NCI-H226 (cell line): ENCODE data around the gene LHFPL3.
"Not testable (repeated sequence)": the region's sequence is repeated elsewhere in the genome, so short reads cannot be mapped to it uniquely, and the experiment has no call there.

ENCODE experiments used
- DNase-seq: peaks from one replicate; pipeline ENCODE4 v3.0.0-alpha.2; 2015

LHFPL3 gene

GRCh38 chr7:104625956-104626355, 297.6 kb downstream of the LHFPL3 start:
- no peak for DNase-seq

- DNase-seq = no peak
Measured at GRCh38 chr7:104627516-104627915, 299.1 kb downstream of the LHFPL3 start.

- no peak for DNase-seq
Measured at GRCh38 chr7:104628017-104628416, 299.6 kb downstream of the LHFPL3 start.

GRCh38 chr7:104629408-104629807, 301.0 kb downstream of the LHFPL3 start:
- no peak for DNase-seq

- DNase-seq = no peak
Measured at GRCh38 chr7:104640506-104640905, 312.1 kb downstream of the LHFPL3 start.

- no peak for DNase-seq
Measured at GRCh38 chr7:104642560-104642959, 314.2 kb downstream of the LHFPL3 start.

GRCh38 chr7:104643587-104644217, 315.3 kb downstream of the LHFPL3 start:
- DNase-seq = peak; percentile 12

GRCh38 chr7:104650991-104651640, 322.7 kb downstream of the LHFPL3 start:
- DNase-seq = no peak

- no peak for DNase-seq
Measured at GRCh38 chr7:104652434-104652833, 324.0 kb downstream of the LHFPL3 start.

GRCh38 chr7:104652865-104653264, 324.5 kb downstream of the LHFPL3 start:
- no peak for DNase-seq

GRCh38 chr7:104653825-104654401, 325.5 kb downstream of the LHFPL3 start:
- no peak for DNase-seq

GRCh38 chr7:104655592-104655991, 327.2 kb downstream of the LHFPL3 start:
- no peak for DNase-seq

- no peak for DNase-seq
Measured at GRCh38 chr7:104656467-104656866, 328.1 kb downstream of the LHFPL3 start.

GRCh38 chr7:104657134-104657533, 328.7 kb downstream of the LHFPL3 start:
- DNase-seq = no peak

GRCh38 chr7:104661575-104661974, 333.2 kb downstream of the LHFPL3 start:
- DNase-seq = no peak

- no peak for DNase-seq
Measured at GRCh38 chr7:104664648-104665047, 336.2 kb downstream of the LHFPL3 start.

GRCh38 chr7:104677587-104677986, 349.2 kb downstream of the LHFPL3 start:
- no peak for DNase-seq

GRCh38 chr7:104679085-104679484, 350.7 kb downstream of the LHFPL3 start:
- no peak for DNase-seq

GRCh38 chr7:104686286-104686685, 357.9 kb downstream of the LHFPL3 start:
- DNase-seq = no peak

- DNase-seq = no peak
Measured at GRCh38 chr7:104694710-104695109, 366.3 kb downstream of the LHFPL3 start.

- DNase-seq = no peak
Measured at GRCh38 chr7:104695563-104695962, 367.2 kb downstream of the LHFPL3 start.

GRCh38 chr7:104700336-104700735, 371.9 kb downstream of the LHFPL3 start:
- DNase-seq = no peak

- DNase-seq = not testable (repeated sequence)
Measured at GRCh38 chr7:104721027-104721426, 392.6 kb downstream of the LHFPL3 start.

GRCh38 chr7:104723001-104723400, 394.6 kb downstream of the LHFPL3 start:
- no peak for DNase-seq

- DNase-seq = no peak
Measured at GRCh38 chr7:104758504-104758903, 430.1 kb downstream of the LHFPL3 start.
